ENCODE measurements around the gene ARID3A. TPM values are rescaled to one million over a fixed set of nuclear protein-coding genes. Genes with fewer than 3 reads are reported as not detected.
A peak's percentile ranks its signal among the peaks of the same experiment; 100 is the strongest.

The ARID3A gene
- total RNA-seq, 1 experiment from 2014 or later = 28.9 TPM

- H3K9me3 ChIP-seq (ENCODE audit: control insufficient read depth, insufficient read depth, low read depth, low read length) = no peaks in the 10 kb centered on the region
- no peak for DNase-seq (ENCODE audit: low read depth, low spot score)
- POLR2A ChIA-PET = no interaction called here
- peaks cover under 1% of the 10 kb centered on the region; the same call in 1 of the 2 replicates for H3K4me1 ChIP-seq (ENCODE audit: control insufficient read depth, insufficient read depth, low read length)
- in situ Hi-C loops (cut with HindIII; ENCODE audit: low pct_unique_long_range_greater_than_20kb, low sequenced_read_pairs) (no loop called here), intact Hi-C loops (cut with micrococcal nuclease; ENCODE audit: unreplicated experiment) (loop anchor here (10.0 kb wide), 1 partner anchor 144 kb away; no protein-coding TSS in a partner anchor)
- H3K4me3 ChIP-seq (ENCODE audit: low read depth in 2 of 2, low read length in 2 of 2) = peak overlapping the region; percentile 31 to 45
- no peak overlapping the region for H3K27ac ChIP-seq (ENCODE audit: low read length)
- ATAC-seq = no peak
- no peaks in the 10 kb centered on the region for H3K27me3 ChIP-seq (ENCODE audit: control insufficient read depth, insufficient read depth, low read length)
- CTCF ChIA-PET = interaction anchor here (0.6 to 0.7 kb wide), 3 partner anchors 52 to 348 kb away, joined by 3 to 4 read pairs (median 4); no protein-coding TSS in a partner anchor
- no peaks in the 10 kb centered on the region for H3K36me3 ChIP-seq (ENCODE audit: control insufficient read depth, insufficient read depth, low read length)
- TF ChIP-seq POLR2AphosphoS5 (IDR thresholded peaks at IDR 0.05; ENCODE audit: low read depth, low read length) (no peak), TCF7L2 (IDR thresholded peaks at IDR 0.05; ENCODE audit: low read depth, low read length) (no peak), SIN3A (IDR thresholded peaks at IDR 0.05; ENCODE audit: borderline replicate concordance, insufficient read depth, low read depth, low read length) (no peak), CTCF (IDR thresholded peaks at IDR 0.05) (no peak)
- no TSS peak for BruUV-seq (replicated peaks)
These were observed 7.2 kb upstream of the ARID3A start for GRCh38 chr19:918481-919198.

GRCh38 chr19:919199-920050 lies 6.4 kb upstream of the ARID3A start:
- no peaks in the 10 kb centered on the region for H3K9me3 ChIP-seq (ENCODE audit: control insufficient read depth, insufficient read depth, low read depth, low read length)
- in situ Hi-C loops (cut with HindIII; ENCODE audit: low pct_unique_long_range_greater_than_20kb, low sequenced_read_pairs) = no loop called here
- ChIA-PET POLR2A (interaction anchor here (0.6 kb wide), 1 partner anchor 65 kb away, joined by 3 read pairs; the partner anchor contains the start of gene WDR18), CTCF (interaction anchor here (0.6 to 0.7 kb wide), 2 partner anchors 51 to 347 kb away, joined by 4 read pairs; no protein-coding TSS in a partner anchor)
- intact Hi-C loops (cut with micrococcal nuclease; ENCODE audit: unreplicated experiment) = loop anchor here (10.0 kb wide), 1 partner anchor 145 kb away; no protein-coding TSS in a partner anchor
- no peaks in the 10 kb centered on the region for H3K36me3 ChIP-seq (ENCODE audit: control insufficient read depth, insufficient read depth, low read length)
- no peaks in the 10 kb centered on the region for H3K4me1 ChIP-seq (ENCODE audit: control insufficient read depth, insufficient read depth, low read length)
- no peak overlapping the region for H3K27ac ChIP-seq (ENCODE audit: low read length)
- H3K27me3 ChIP-seq (ENCODE audit: control insufficient read depth, insufficient read depth, low read length) = no peaks in the 10 kb centered on the region
- no peak for TF ChIP-seq POLR2AphosphoS5 (IDR thresholded peaks at IDR 0.05; ENCODE audit: low read depth, low read length)
- peak; percentile 50 for ATAC-seq
- no peak for DNase-seq (ENCODE audit: low read depth, low spot score)
- no TSS peak for BruUV-seq (replicated peaks)
- H3K4me3 ChIP-seq (ENCODE audit: low read depth in 2 of 2, low read length in 2 of 2) = peak overlapping the region; percentile 26 to 38

DNA sequence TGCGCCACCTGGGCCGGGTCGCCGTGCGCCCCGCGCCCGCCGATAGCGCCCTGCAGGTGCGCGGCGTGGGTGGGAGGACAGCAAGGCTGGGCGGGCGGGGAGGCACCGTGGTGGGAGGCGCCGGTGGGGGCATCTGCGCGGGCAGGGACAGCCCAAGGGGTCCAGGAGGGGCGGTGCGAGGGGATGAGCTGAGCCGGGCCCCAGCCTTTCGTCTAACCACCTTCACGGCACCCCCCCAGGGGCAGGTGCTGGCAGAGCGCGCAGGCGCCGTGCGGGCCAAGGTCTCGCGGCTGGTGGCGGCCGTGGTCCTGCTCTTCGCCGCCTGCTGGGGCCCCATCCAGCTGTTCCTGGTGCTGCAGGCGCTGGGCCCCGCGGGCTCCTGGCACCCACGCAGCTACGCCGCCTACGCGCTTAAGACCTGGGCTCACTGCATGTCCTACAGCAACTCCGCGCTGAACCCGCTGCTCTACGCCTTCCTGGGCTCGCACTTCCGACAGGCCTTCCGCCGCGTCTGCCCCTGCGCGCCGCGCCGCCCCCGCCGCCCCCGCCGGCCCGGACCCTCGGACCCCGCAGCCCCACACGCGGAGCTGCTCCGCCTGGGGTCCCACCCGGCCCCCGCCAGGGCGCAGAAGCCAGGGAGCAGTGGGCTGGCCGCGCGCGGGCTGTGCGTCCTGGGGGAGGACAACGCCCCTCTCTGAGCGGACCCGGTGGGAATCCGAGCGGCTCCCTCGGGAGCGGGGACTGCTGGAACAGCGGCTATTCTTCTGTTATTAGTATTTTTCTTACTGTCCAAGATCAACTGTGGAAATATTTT lies 5.6 kb upstream of the ARID3A start:
- no peaks in the 10 kb centered on the region for H3K36me3 ChIP-seq (ENCODE audit: control insufficient read depth, insufficient read depth, low read length)
- BruUV-seq (replicated peaks) = no TSS peak
- ChIA-PET CTCF (interaction anchor here (0.6 kb wide), 1 partner anchor 10 kb away, joined by 8 read pairs; no protein-coding TSS in a partner anchor), POLR2A (interaction anchor here (0.6 kb wide), 1 partner anchor 64 kb away, joined by 3 read pairs; the partner anchor contains the start of gene WDR18)
- H3K27me3 ChIP-seq (ENCODE audit: control insufficient read depth, insufficient read depth, low read length) = no peaks in the 10 kb centered on the region
- peak; percentile 51 for ATAC-seq
- TF ChIP-seq REST (IDR thresholded peaks at IDR 0.05; ENCODE audit: insufficient read depth in 1 of 2, low read depth in 2 of 2, low read length in 1 of 2) (no peak), CTCF (IDR thresholded peaks at IDR 0.05) (no peak), SIN3A (IDR thresholded peaks at IDR 0.05; ENCODE audit: borderline replicate concordance, insufficient read depth, low read depth, low read length) (no peak), POLR2AphosphoS5 (IDR thresholded peaks at IDR 0.05; ENCODE audit: low read depth, low read length) (no peak), TCF7L2 (IDR thresholded peaks at IDR 0.05; ENCODE audit: low read depth, low read length) (no peak)
- intact Hi-C loops (cut with micrococcal nuclease; ENCODE audit: unreplicated experiment) = no loop called here
- H3K27ac ChIP-seq (ENCODE audit: low read length) = no peak overlapping the region
- in situ Hi-C loops (cut with HindIII; ENCODE audit: low pct_unique_long_range_greater_than_20kb, low sequenced_read_pairs) = no loop called here
- H3K4me1 ChIP-seq (ENCODE audit: control insufficient read depth, insufficient read depth, low read length) = no peaks in the 10 kb centered on the region
- H3K4me3 ChIP-seq (ENCODE audit: low read depth in 2 of 2, low read length in 2 of 2) = peak overlapping the region; percentile 26 to 38
- DNase-seq (ENCODE audit: low read depth, low spot score) = no peak
- H3K9me3 ChIP-seq (ENCODE audit: control insufficient read depth, insufficient read depth, low read depth, low read length) = no peaks in the 10 kb centered on the region

Measured in Panc1 (cell line).